Gastrocnemius medialis (tissue), 4 donors: ENCODE results near the gene COG7. TPM values are rescaled to one million over a fixed set of nuclear protein-coding genes. Genes with fewer than 3 reads are reported as not detected.

Experiments used
- ATAC-seq, 2 donors: fragments of 150-250 bp; one replicate each; pipeline ENCODE4 v1.9.1; 2016
- DNase-seq, 2 donors: peaks; one replicate each; pipeline ENCODE4 v3.0.0-alpha.2; 2019
- H3K27ac ChIP-seq, 4 donors: fragments of 200-600 bp; sonication (generic); 1 replicate in 1 of 4; 2 replicates in 3 of 4; pipeline ENCODE4 v1.5.1; 2016 to 2018; ENCODE audit warnings: mild to moderate bottlenecking in 2 of 4, moderate library complexity in 1 of 4
- H3K27me3 ChIP-seq, 3 donors: fragments of 200-600 bp; sonication (generic) in 2 of 3; 1 replicate in 1 of 3; 2 replicates in 2 of 3; pipeline versions ENCODE4 v1.5.1 to v1.6.0; 2016 to 2019; ENCODE audit warnings: mild to moderate bottlenecking in 1 of 3, moderate library complexity in 1 of 3
- H3K36me3 ChIP-seq, 2 donors: fragments of 200-600 bp; sonication (generic) in 1 of 2; one replicate each; pipeline ENCODE4 v1.5.1; 2017 to 2018
- H3K4me1 ChIP-seq, 2 donors: fragments of 200-600 bp; sonication (generic) in 1 of 2; one replicate each; pipeline ENCODE4 v1.5.1; 2016 to 2017; ENCODE audit warnings: mild to moderate bottlenecking in 2 of 2
- H3K4me3 ChIP-seq, 4 donors: fragments of 200-600 bp; sonication (generic) in 3 of 4; 1 replicate in 1 of 4; 2 replicates in 3 of 4; pipeline ENCODE4 v1.5.1; 2016 to 2019; ENCODE audit warnings: mild to moderate bottlenecking in 2 of 4
- H3K9me3 ChIP-seq, 3 donors: fragments of 200-600 bp; sonication (generic) in 2 of 3; 1 replicate in 1 of 3; 2 replicates in 2 of 3; pipeline ENCODE4 v1.5.1; 2016 to 2019
- POLR2A ChIP-seq, 2 donors: fragments of 450-650 bp; IDR thresholded peaks; one replicate each; pipeline ENCODE4 v1.6.1; 2017; ENCODE audit warnings: antibody characterized with exemption in 2 of 2, mild to moderate bottlenecking in 2 of 2, moderate library complexity in 2 of 2
- in situ Hi-C, 4 donors: fragments of 200-750 bp; cut with MboI; loops; one replicate each; pipeline versions ENCODE4 v1.15.0 to v1.8.0; 2017; ENCODE audit warnings: low sequenced_read_pairs in 4 of 4
- intact Hi-C: fragments of 100-400 bp; cut with DNase I; formaldehyde crosslinking; loops from one replicate; pipeline ENCODE4 v1.15.1; 2023; ENCODE audit warnings: low total_unique reads
- total RNA-seq, 4 donors: library from RNA; depleted of rRNA; stranded (reverse); fragments of >200 nt; gene quantifications; one replicate each; pipeline versions ENCODE4 v1.1.0 to v1.2.3, GENCODE V29; 2016
- TF ChIP-seq, protein P1 (sequence below), 5 experiments: fragments of 450-650 bp in 3 of 5; fragments of 200-600 bp in 2 of 5; sonication (generic) in 2 of 5; IDR thresholded peaks in 4 of 5; conservative IDR thresholded peaks in 1 of 5; 1 replicate in 4 of 5; 2 replicates in 1 of 5; pipeline ENCODE4 v1.5.1; 2016 to 2019; ENCODE audit warnings: antibody characterized with exemption in 5 of 5, mild to moderate bottlenecking in 3 of 5, moderate library complexity in 3 of 5

Gene COG7
- total RNA-seq, 4 donors from 2014 or later = 6.6 to 12.9 (median 7.1) TPM

DNA sequence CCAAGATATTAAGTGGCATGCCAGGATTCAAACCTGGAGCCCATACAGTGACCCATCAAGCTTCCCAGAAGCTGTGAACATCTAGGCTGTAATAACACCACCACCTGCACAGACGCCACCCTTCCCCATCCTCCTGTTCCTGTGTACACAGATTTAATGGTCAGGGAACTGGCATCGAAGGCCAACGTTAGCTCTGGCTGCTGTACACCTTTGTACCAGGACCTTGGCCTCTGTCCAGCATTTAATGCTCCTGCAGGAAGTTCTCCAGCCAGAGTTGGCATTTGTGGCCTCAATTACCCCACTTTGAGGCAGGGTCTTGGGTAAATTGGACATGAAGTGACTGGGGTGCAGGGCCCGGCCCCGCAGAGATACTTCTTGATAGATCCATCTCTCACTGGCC, 101.6 kb downstream of the COG7 start:
- Histone ChIP-seq H3K4me3 (no peak overlapping the region), H3K27me3 (no peaks in the 10 kb centered on the region), H3K4me1 (no peaks in the 10 kb centered on the region), H3K27ac (no peak overlapping the region), H3K36me3 (no peaks in the 10 kb centered on the region), H3K9me3 (no peaks in the 10 kb centered on the region)
- intact Hi-C loops = no loop called here
- no peak for ATAC-seq
- DNase-seq = no peak
- TF ChIP-seq POLR2A (IDR thresholded peaks at IDR 0.05) = no peak
- TF ChIP-seq, protein P1, sequence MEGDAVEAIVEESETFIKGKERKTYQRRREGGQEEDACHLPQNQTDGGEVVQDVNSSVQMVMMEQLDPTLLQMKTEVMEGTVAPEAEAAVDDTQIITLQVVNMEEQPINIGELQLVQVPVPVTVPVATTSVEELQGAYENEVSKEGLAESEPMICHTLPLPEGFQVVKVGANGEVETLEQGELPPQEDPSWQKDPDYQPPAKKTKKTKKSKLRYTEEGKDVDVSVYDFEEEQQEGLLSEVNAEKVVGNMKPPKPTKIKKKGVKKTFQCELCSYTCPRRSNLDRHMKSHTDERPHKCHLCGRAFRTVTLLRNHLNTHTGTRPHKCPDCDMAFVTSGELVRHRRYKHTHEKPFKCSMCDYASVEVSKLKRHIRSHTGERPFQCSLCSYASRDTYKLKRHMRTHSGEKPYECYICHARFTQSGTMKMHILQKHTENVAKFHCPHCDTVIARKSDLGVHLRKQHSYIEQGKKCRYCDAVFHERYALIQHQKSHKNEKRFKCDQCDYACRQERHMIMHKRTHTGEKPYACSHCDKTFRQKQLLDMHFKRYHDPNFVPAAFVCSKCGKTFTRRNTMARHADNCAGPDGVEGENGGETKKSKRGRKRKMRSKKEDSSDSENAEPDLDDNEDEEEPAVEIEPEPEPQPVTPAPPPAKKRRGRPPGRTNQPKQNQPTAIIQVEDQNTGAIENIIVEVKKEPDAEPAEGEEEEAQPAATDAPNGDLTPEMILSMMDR (IDR thresholded peaks at IDR 0.05 in 4 of 5, conservative IDR thresholded peaks at IDR 0.05 in 1 of 5) = no peak
- in situ Hi-C loops = no loop called here

DNA sequence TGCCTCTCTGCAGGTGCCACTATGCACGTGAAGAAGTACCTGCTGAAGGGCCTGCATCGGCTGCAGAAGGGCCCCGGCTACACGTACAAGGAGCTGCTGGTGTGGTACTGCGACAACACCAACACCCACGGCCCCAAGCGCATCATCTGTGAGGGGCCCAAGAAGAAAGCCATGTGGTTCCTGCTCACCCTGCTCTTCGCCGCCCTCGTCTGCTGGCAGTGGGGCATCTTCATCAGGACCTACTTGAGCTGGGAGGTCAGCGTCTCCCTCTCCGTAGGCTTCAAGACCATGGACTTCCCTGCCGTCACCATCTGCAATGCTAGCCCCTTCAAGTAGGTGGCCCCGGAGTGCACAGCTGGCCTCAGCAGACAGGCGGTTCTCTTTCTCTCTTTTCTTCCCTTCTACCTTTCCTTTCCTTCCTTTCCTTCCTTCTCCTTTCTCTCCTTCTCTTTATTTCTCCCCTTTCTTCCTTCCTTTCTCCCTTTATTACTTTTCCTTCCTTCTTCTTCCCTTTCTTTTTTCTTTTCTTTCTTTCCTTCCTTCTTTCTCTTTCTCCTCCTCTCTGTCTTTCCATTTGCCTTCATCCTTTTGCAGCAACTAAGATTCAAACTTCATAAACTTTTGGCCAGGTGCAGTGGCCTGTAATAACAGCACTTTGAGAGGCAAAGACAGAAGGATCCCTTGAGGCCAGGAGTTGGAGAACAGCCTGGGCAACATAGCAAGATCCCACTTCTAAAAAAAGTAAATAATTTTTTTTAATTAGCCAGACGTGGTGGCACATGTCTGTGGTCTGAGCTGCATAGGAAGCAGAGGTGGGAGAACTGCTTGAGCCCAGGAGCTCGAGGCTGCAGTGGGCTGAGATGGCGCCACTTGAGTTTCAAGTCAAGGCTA, 104.2 kb downstream of the COG7 start:
- H3K4me3 ChIP-seq = no peak overlapping the region
- in situ Hi-C loops = no loop called here
- H3K4me1 ChIP-seq = no peaks in the 10 kb centered on the region
- ATAC-seq = no peak
- no peaks in the 10 kb centered on the region for H3K27me3 ChIP-seq
- no peak for DNase-seq
- intact Hi-C loops = loop anchor here (2.0 kb wide), 1 partner anchor 86 kb away; no protein-coding TSS in a partner anchor
- H3K36me3 ChIP-seq = no peaks in the 10 kb centered on the region
- H3K27ac ChIP-seq = no peak overlapping the region
- no peaks in the 10 kb centered on the region for H3K9me3 ChIP-seq
- no peak for TF ChIP-seq POLR2A (IDR thresholded peaks at IDR 0.05)
- TF ChIP-seq, protein P1 (IDR thresholded peaks at IDR 0.05 in 4 of 5, conservative IDR thresholded peaks at IDR 0.05 in 1 of 5) = no peak

DNA sequence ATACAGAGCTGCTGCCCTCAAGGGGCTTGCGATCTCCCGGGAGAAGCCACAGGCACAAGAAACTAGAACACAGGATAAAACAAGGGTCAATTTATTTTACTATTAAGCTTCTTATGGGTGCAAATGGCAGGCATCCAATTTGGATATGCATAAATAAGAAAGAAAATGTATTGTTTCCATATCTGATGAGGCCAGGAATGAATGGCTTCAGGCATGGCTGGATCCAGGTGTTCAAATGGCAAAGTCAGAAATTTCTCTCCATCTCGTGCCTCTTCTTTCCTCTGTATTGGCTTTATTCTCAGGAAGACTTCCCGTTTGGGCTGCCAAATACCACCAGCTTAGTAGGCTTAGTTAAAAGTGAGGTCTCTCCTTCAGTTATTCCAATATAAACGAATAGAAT, 107.8 kb downstream of the COG7 start:
- Histone ChIP-seq H3K27ac (no peak overlapping the region), H3K27me3 (no peaks in the 10 kb centered on the region), H3K4me3 (no peak overlapping the region), H3K9me3 (no peaks in the 10 kb centered on the region), H3K4me1 (no peaks in the 10 kb centered on the region), H3K36me3 (no peaks in the 10 kb centered on the region)
- in situ Hi-C loops = no loop called here
- TF ChIP-seq, protein P1 (IDR thresholded peaks at IDR 0.05 in 4 of 5, conservative IDR thresholded peaks at IDR 0.05 in 1 of 5) = no peak
- no peak for TF ChIP-seq POLR2A (IDR thresholded peaks at IDR 0.05)
- ATAC-seq (no peak), DNase-seq (no peak)
- intact Hi-C loops = no loop called here

DNA sequence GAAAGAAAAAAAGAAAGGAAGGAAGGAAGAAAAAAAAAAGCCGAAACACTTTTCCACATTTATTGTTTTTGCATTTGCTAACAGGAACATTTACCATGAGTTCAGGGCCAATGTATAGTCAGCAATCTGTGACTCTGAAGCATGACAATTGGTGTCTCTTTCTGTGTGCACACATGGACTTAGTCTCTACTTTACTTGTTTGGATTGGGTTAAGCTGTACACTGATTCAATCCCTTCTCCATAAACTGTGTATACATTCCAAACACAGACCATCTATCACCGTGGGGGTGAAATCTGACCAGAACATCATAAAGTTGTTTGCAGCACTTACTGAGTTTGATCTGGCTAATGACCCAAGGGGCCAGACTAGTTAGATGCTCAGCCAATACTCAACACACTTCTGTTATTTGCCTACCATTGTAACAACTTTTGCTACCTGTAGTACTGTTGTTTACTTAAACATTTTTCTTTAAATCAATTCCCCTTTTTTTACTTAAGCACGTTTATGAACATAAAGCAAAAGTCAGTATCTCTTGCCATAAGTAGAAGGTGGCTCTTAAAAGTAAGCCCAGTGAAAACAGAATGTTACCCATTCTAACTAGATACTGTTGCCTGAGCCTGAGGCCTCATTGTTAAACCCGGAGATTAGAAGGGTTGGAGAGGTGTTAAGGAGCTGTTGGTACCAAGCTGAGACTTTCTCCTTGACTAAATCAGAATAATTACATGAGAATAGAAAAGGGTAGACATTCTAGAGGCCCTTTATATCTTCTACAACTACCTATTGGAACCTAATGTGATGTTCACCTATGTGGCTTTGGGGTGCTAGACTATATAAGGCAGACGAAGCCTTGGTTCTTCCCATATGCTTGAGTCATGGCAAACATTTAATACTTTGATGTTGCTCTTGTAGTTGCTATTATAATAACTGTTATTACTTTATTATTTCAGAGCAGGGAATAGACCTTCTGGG, 109.1 kb downstream of the COG7 start:
- no peak overlapping the region for H3K27ac ChIP-seq
- DNase-seq (no peak), ATAC-seq (no peak)
- intact Hi-C loops = no loop called here
- no peaks in the 10 kb centered on the region for H3K9me3 ChIP-seq
- no peaks in the 10 kb centered on the region for H3K4me1 ChIP-seq
- in situ Hi-C loops = no loop called here
- no peak overlapping the region for H3K4me3 ChIP-seq
- no peaks in the 10 kb centered on the region for H3K36me3 ChIP-seq
- H3K27me3 ChIP-seq = no peaks in the 10 kb centered on the region
- TF ChIP-seq, protein P1 (IDR thresholded peaks at IDR 0.05 in 4 of 5, conservative IDR thresholded peaks at IDR 0.05 in 1 of 5) = no peak
- TF ChIP-seq POLR2A (IDR thresholded peaks at IDR 0.05) = no peak
